AG10803 (cell line): ENCODE measurements around the gene SMYD2.

Source experiments
- DNase-seq: peaks from one replicate; pipeline ENCODE4 v3.0.0; 2010; ENCODE audit warnings: low read depth
- H3K4me3 ChIP-seq: 2 replicates; pipeline ENCODE4 v1.5.1; 2011; ENCODE audit warnings: mild to moderate bottlenecking, low read length, control low read depth
- TF ChIP-seq, protein P1 (sequence below): conservative IDR thresholded peaks from 2 replicates; pipeline ENCODE4 v1.5.1; 2011; ENCODE audit warnings: mild to moderate bottlenecking, low read length, control low read depth, inconsistent platforms

The SMYD2 gene

DNA sequence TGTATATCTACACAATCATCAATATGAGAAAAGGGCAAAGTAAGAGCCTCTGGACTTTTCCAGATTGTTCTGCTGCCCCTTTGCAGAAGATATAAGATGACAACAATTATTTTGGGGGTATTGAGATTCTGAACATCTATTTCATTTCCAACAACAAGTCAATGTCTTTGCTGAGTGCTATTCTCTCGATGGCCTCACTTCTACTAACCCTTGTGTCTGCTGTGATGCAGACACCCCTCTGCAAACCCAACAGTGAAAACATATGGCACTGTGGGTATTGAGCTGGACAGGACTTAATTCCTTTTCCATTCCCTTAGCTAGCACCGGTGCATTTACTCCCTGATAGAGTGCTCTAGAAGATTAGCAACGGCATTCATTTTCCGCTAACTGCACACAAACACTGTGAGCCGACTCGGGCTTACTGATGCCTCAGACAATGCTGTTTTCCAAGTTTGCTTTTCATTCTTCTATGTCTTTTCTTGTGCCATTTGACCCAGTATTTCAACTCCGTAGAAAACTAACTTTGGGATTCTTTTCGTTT lies 33.4 kb upstream of the SMYD2 start:
- DNase-seq = no peak
- no peak overlapping the region for H3K4me3 ChIP-seq
- TF ChIP-seq, protein P1, sequence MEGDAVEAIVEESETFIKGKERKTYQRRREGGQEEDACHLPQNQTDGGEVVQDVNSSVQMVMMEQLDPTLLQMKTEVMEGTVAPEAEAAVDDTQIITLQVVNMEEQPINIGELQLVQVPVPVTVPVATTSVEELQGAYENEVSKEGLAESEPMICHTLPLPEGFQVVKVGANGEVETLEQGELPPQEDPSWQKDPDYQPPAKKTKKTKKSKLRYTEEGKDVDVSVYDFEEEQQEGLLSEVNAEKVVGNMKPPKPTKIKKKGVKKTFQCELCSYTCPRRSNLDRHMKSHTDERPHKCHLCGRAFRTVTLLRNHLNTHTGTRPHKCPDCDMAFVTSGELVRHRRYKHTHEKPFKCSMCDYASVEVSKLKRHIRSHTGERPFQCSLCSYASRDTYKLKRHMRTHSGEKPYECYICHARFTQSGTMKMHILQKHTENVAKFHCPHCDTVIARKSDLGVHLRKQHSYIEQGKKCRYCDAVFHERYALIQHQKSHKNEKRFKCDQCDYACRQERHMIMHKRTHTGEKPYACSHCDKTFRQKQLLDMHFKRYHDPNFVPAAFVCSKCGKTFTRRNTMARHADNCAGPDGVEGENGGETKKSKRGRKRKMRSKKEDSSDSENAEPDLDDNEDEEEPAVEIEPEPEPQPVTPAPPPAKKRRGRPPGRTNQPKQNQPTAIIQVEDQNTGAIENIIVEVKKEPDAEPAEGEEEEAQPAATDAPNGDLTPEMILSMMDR = no peak

DNA sequence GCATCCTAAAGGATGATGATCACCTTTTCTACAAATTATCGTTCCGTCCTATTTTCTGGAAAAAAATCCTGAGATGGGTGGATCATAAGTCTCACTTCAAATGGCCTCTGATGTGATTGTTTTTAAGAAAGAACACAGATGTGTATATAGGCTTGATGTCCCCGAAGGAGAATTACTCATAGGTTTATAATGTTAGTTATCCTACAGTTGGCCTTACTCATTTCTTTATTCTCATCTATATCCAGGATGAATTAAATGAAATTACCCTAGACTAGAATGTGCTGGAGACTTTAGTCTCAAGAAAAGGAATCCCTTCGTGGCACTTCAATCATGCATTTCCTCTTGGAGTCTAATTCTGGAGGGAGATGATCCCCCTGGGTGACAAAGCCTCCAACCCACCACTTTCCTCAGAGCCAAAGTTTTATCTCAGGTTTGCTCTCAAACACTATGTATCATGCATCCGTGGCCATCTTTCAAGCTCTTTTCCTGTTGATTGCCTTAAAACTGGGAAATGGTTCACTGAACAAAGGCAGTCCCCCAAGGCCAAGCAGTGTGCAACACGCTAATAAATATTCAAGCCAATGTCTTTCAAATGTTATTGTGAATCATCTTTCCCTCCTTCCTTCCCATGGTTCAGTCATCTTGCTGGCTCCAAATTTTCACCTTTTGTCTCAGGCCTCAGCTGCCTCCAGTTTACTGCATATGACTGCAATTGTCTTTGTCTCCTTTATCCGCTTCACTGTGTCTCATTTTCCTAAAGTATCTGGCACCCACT lies 32.5 kb upstream of the SMYD2 start:
- H3K4me3 ChIP-seq = no peak overlapping the region
- DNase-seq = no peak
- TF ChIP-seq, protein P1 = no peak

DNA sequence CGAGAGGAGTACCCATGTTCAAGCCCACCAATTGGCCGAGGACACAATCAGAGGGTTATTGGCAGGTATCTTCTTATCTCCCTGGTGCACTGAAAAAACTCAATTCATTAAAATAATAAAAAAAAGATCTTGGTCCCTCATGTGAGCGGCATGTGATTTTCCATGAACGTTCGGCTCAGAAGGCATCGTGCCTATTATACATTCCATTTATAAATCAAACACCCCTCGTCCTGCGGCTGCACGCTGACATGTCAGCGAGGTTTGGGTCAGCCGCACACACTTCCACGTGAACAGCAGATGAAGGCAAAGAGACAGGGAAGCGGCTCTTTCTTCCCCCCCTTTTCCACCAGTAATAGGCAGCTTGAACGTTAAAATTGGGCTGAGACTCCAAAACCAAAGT lies 31.3 kb upstream of the SMYD2 start:
- no peak for DNase-seq
- H3K4me3 ChIP-seq = no peak overlapping the region
- TF ChIP-seq, protein P1 = no peak

DNA sequence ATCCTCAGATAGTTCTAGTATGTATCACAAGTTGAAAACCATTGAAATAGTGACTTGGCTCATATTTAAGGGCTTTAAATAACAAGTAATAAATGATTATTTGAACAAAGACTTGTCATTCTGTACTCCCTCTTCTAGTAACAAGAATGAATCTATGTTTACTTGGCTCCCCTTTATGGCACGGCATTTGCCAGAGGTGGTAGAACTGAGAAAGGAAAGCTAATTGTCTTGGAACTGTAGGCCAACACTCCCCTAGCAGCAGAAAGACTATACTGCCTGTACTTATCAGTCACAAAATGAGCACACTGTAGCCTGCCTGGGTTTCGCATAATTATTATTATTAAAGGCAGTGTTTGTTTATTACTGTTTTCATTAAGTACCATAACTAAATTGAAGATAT lies 29.6 kb upstream of the SMYD2 start:
- TF ChIP-seq, protein P1 = no peak
- H3K4me3 ChIP-seq = no peak overlapping the region
- DNase-seq = no peak

DNA sequence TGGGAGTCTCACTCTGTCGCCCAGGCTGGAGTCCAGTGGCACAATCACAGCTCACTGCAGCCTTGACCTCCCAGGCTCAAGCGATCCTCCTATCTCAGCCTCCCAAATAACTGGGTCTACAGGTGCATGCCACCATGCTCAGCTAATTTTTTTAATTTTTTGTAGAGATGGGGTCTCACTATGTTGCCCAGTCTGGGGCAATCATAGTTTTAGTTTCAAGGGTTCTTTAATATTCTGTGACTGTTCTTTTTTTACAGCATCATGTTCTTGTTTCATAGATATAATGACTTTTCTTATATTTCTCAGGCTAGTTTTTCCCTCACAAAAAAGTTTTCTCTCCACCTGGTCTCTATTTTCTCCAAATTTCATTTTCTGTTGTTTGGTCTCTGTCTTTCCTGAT lies 25.4 kb upstream of the SMYD2 start:
- DNase-seq = no peak
- TF ChIP-seq, protein P1 = no peak

DNA sequence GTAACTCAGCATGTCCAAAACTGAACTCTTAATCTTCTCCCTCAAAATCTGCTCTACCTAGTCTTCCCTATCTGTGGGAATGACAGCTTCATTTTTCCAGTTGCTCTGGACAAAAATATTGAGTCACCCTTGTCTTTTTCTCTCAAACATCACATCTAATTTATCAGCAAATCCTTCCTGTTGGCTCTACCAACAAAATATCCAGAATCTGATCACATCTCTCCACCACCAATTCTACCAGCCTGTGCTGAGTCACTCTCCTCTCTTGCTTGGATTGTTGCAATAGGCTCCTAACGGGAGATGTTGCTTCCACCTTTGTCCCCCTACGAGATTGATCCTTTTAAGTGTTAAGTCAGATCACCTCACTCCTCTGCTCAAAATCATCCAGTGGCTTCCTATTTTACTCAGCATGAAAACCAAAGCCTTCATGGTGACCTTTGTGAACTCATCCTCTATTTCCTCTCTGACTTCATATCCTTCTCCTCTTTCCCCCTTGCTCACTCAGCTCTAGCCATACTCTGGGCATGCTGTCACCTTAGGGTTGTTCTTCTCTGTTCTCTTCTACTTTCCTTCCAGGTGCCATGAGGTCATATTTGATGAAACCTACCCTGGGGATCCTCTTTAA lies 21.5 kb upstream of the SMYD2 start:
- H3K4me3 ChIP-seq = no peak overlapping the region
- TF ChIP-seq, protein P1 = no peak
- no peak for DNase-seq

More for the DNA sequence above, 25.4 kb upstream of the SMYD2 start:
- no peak overlapping the region for H3K4me3 ChIP-seq
